Umbilical cord (tissue), 2 donors: Measurements from ENCODE around the gene CACNA1E. TPM values are rescaled to one million over a fixed set of nuclear protein-coding genes. Genes with fewer than 3 reads are reported as not detected.

Experiments
- DNase-seq: peaks from one replicate; pipeline ENCODE4 v3.0.0-alpha.2; 2015; ENCODE audit warnings: low spot score
- total RNA-seq: library from RNA; depleted of rRNA; stranded (reverse); fragments of >200 nt; gene quantifications from one replicate; pipeline ENCODE4 v1.2.3, GENCODE V29; 2014; ENCODE audit warnings: low replicate concordance; ENCODE audit not compliant: insufficient read depth

The CACNA1E gene
- total RNA-seq, 1 donor from 2014 or later, result 2.2 TPM

GRCh38 chr1:181577475-181577874 lies 94.2 kb downstream of the CACNA1E start:
- DNase-seq, result no peak

GRCh38 chr1:181583598-181583997 lies 100.3 kb downstream of the CACNA1E start:
- no peak for DNase-seq

GRCh38 chr1:181587870-181588438 lies 104.6 kb downstream of the CACNA1E start:
- no peak for DNase-seq

- no peak for DNase-seq
Observed at GRCh38 chr1:181588631-181589030, 105.3 kb downstream of the CACNA1E start.

- no peak for DNase-seq
Observed at GRCh38 chr1:181592255-181592859, 109.0 kb downstream of the CACNA1E start.

- no peak for DNase-seq
Observed at GRCh38 chr1:181593042-181593441, 109.7 kb downstream of the CACNA1E start.

- DNase-seq, result no peak
Observed at GRCh38 chr1:181594553-181594952, 111.2 kb downstream of the CACNA1E start.

- no peak for DNase-seq
Observed at GRCh38 chr1:181595234-181595633, 111.9 kb downstream of the CACNA1E start.

- DNase-seq, result no peak
Observed at GRCh38 chr1:181601186-181601950, 118.1 kb downstream of the CACNA1E start.

GRCh38 chr1:181603735-181604410 lies 120.6 kb downstream of the CACNA1E start:
- no peak for DNase-seq

GRCh38 chr1:181604482-181605249 lies 121.3 kb downstream of the CACNA1E start:
- no peak for DNase-seq

GRCh38 chr1:181607524-181607923 lies 124.2 kb downstream of the CACNA1E start:
- DNase-seq, result no peak

GRCh38 chr1:181608386-181608785 lies 125.1 kb downstream of the CACNA1E start:
- DNase-seq, result no peak

- no peak for DNase-seq
Observed at GRCh38 chr1:181608948-181609347, 125.6 kb downstream of the CACNA1E start.

- DNase-seq, result no peak
Observed at GRCh38 chr1:181612100-181612499, 128.8 kb downstream of the CACNA1E start.

GRCh38 chr1:181618559-181618958 lies 135.2 kb downstream of the CACNA1E start:
- DNase-seq, result no peak

- no peak for DNase-seq
Observed at GRCh38 chr1:181620183-181620582, 136.9 kb downstream of the CACNA1E start.

- no peak for DNase-seq
Observed at GRCh38 chr1:181623850-181624249, 140.5 kb downstream of the CACNA1E start.

- DNase-seq, result no peak
Observed at GRCh38 chr1:181626279-181626938, 143.1 kb downstream of the CACNA1E start.

GRCh38 chr1:181630398-181630797 lies 147.1 kb downstream of the CACNA1E start:
- DNase-seq, result no peak

- no peak for DNase-seq
Observed at GRCh38 chr1:181630838-181631237, 147.5 kb downstream of the CACNA1E start.
